OCI-LY1 (cell line): ENCODE results near the gene KCNJ14.

Source experiments
- EZH2 ChIP-seq: fragments of 200-600 bp; sonication (generic), shearing (Covaris generic); IDR thresholded peaks from 2 replicates; pipeline ENCODE4 v1.8.0; 2017; ENCODE audit warnings: borderline replicate concordance, mixed run types, mild to moderate bottlenecking, antibody characterized with exemption, low read length, moderate library complexity, mixed read lengths
- TF ChIP-seq, protein P1 (sequence below): fragments of 200-600 bp; sonication (generic), shearing (Covaris generic); IDR thresholded peaks from 2 replicates; pipeline ENCODE4 v1.5.1; 2017; ENCODE audit warnings: mild to moderate bottlenecking, antibody characterized with exemption, low read length, moderate library complexity, mixed read lengths

GRCh38 chr19:48507911-48508439, 52.6 kb downstream of the KCNJ14 start:
- TF ChIP-seq, protein P1, sequence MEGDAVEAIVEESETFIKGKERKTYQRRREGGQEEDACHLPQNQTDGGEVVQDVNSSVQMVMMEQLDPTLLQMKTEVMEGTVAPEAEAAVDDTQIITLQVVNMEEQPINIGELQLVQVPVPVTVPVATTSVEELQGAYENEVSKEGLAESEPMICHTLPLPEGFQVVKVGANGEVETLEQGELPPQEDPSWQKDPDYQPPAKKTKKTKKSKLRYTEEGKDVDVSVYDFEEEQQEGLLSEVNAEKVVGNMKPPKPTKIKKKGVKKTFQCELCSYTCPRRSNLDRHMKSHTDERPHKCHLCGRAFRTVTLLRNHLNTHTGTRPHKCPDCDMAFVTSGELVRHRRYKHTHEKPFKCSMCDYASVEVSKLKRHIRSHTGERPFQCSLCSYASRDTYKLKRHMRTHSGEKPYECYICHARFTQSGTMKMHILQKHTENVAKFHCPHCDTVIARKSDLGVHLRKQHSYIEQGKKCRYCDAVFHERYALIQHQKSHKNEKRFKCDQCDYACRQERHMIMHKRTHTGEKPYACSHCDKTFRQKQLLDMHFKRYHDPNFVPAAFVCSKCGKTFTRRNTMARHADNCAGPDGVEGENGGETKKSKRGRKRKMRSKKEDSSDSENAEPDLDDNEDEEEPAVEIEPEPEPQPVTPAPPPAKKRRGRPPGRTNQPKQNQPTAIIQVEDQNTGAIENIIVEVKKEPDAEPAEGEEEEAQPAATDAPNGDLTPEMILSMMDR = no peak
- no peak for TF ChIP-seq EZH2
